Ammon's horn (tissue), 1 donor: ENCODE measurements around the gene GADD45G.

Source experiments
- DNase-seq: peaks from one replicate; pipeline ENCODE4 v3.0.0-alpha.2; 2016; ENCODE audit warnings: low spot score

The GADD45G gene

DNA sequence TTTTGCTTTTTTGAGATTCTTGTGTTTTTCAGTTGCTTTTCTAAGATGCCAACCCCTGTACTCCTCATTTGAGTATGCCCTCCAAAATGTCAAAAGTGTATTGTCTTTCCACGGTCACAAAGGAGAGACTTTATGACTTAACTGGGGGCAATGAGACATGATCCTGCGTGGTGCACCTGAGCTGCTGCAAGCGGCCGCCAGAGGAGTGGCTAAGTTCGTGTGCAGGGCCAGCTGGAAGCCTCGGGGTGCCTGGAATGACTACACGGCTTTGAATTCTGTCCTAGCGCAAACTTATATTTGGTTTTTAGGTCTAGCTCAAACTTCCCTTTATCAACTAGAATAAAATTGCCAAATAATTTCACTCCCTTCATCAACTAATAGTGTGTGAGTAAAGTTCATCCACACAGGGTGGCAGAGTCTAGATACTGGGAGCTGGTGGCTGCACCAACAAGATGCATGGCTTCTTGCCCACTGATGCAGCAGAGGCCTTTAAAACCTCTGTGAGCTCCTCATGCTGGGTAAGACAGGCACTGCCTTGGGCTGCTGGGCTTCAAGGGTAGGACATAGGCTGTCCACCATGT, 4.7 kb downstream of the GADD45G start:
- DNase-seq, result no peak

GRCh38 chr9:89610391-89610925, 5.6 kb downstream of the GADD45G start:
- no peak for DNase-seq

GRCh38 chr9:89611425-89611824, 6.6 kb downstream of the GADD45G start:
- DNase-seq, result no peak

DNA sequence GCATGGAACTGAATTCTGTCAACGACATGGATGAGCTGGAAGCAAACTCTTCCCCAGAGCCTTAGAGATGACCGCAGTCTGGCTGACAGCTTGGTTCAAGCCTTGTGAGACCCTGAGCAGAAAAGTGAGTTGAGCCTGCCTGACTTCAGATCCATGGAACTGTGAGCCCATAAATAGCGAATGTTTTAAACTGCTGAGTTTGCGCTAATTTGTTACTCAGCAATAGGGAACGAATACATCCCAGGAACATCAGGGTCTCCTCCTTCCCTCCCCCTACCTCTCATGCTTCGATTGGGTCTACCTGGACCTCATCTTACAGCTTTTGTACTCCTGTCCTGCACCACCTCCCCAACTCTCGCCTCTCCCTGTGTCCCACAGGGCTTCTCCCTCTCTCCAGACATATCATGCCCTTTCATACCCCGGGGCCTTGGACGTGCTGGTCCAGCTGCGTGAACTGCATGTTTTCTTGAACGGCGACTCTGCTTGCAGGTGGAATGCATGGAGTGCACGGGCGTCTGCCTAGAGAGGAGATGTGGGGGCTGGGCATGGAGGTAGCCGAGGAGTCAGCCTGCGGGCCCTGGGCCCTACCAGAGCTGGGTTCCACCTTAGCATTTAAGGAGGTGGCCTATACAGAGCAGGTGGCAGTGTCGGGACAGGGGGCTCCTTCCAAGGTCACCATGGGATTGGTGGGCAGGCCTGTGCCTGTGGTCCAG, 7.9 kb downstream of the GADD45G start:
- no peak for DNase-seq

DNA sequence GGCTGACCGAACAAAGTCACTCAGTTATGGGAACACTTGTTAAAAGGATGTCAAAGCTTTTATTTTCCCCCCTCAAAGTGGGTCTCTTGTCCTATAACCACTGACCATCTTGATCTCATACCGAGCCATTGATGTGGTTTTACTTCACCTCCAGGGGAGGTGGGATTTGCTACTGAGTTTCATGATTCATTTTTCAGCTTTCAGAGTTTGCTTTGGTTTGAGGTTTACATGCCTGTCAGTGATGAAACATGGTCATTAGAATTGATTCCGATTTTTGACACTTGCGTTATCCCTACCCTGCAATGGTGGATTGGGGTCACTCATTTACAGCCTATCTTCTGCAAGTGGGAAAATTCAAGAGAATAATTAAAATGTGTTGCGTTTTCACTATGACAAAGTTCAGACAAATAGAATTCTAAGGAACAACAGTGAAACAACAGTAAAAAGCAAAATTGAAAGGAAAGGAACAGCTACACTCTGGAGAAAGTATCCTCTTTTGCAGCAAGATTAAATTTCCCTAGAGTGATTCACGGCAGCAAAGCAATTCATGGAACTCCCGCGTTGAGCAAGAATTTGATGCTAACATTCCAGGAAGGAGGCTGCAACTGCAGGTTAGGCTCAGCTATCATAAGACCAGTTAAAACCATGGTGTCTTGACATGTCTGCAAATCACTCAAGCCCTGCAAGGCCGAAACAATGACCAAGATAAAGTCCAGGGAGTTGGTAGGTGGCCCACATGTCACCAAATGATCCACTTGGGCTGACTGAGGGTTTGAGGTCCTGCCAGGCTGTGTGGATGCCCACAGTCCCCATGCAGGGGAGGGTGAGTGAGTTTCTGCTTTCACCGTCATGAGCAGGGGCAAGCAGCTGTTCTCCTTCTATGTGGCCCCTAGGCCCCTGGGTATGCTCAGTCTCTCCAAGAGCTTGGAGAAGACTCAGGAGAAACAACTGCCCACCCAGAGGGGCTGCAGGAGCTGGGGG, 9.4 kb downstream of the GADD45G start:
- DNase-seq, result no peak

DNA sequence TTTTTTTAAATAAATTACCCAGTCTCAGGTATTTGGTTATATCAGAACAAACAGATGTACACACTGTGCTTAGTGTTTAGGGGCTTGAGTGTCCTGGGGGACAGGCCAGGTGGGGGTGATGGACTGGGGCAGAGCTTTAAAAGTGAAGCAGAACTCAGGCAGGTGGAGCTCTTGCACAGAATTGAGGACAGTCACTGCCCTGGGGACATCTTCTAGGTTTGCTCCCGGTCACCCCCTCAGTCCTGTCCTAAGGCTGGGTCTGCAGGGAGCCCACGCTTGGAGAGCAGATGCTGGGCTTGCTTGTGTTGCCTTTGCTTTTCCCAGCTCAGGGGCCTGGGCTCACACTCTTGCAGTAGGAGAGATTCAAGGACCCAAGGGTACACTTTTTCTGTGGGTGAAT, 10.8 kb downstream of the GADD45G start:
- DNase-seq, result no peak

DNA sequence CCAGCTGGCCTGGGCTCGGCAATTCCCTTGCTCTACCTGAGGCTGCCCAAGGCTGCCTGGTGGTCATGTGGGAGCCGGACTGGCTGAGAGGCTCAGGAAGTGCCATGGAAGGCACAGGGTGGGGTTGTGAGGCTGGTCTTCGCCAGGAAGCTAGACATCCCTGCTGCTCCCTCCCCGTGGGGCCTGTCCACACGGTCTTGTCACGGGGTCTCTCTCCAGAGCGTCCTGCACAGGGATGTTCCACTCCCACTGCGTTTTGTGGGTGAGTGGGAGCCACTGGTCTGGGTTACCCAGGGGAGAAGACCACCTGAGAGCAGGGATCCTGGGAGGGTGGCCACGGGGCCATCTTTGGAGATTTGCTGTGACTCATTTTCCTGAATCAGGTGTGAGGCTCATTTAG, 11.6 kb downstream of the GADD45G start:
- DNase-seq, result no peak

- DNase-seq, result no peak
Measured at GRCh38 chr9:89617978-89618377, 13.2 kb downstream of the GADD45G start.

DNA sequence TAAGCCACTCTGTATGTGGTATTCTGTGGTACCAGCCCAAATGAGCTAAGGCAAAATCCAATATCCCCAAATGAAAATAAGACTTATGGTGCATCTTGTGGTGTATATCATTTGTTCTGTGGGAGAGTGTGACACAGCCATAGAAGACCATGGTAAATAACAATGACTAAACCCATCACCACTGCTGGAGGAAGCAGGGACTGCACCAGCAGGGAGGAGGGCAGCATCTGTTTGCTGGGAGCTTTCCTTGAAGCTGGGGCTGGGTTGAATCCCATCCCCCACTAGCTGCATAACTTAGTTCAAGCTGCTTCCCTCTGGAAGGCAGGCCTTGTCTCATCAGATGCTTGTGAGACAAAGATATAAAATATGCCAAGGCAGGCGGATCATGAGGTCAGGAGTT, 14.2 kb downstream of the GADD45G start:
- no peak for DNase-seq

- no peak for DNase-seq
Measured at GRCh38 chr9:89619424-89620138, 14.8 kb downstream of the GADD45G start.

- DNase-seq, result no peak
Measured at GRCh38 chr9:89621031-89621430, 16.2 kb downstream of the GADD45G start.

DNA sequence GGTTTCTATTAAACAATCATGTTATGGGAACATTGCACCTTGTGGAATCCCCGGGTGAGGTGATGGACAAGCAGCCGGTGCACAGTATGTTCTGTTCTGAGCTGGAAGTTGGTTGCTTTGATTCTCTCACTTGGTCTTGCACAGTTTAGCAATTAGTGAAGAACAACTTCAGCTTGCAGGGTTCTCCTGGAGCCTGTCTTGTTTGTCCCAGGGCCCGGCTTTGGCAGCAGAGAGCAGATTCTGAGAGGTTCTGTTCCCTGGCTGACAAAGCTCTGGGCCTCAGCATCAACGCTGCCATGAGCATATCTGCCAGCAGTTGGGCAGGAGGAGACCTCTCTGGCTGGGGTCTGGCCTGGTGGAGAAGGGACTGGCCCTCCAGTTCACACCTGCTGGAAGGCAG, 16.9 kb downstream of the GADD45G start:
- peak; percentile 48 for DNase-seq

DNA sequence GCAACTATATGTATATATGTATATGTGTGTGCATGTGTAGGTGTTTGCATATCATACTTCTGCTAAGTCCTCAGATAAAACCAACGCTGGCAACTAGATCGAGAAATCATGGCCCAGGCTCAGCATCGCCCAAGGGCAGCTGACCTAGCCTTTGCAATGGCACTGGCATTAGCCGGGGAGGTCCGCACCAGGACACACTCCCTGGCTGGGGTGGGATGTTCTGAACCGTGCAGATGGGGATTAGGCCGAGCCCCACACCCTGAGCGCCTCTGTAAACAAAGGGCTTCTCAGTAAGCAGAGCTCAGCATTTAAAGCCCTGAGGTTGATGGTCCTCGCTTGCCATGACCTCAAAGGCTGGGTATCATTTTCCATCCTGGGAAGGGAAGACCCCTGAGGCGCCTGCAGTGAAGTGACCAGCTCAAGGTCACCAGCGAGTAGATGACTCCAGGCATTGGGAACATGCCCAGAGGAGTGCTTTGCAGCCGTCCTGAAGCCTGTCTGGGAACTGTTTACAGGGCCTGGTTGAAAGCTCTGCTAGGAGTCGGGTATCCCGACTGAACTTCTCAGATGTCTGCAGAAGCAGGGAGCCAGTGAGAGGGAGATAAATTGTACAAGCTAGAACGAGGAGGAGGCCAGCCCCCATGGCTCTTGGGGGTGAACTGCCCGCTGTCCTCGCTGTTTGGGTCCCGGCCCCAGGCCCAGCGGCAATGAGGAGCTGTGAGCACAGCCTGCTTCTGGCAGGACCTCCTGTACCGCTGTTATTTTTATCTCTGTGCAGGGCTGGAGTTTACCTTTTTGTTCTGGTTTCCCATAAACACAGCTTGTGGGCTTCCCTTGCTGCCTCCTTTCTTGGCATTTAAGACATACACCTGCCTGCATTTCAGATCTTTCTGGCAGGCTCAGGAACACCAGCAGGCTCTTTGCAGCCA, 18.4 kb downstream of the GADD45G start:
- DNase-seq, result no peak

GRCh38 chr9:89623925-89624420, 19.2 kb downstream of the GADD45G start:
- DNase-seq, result peak; percentile 65

GRCh38 chr9:89625721-89626687, 21.2 kb downstream of the GADD45G start:
- no peak for DNase-seq

GRCh38 chr9:89626741-89627265, 22.0 kb downstream of the GADD45G start:
- DNase-seq, result no peak

DNA sequence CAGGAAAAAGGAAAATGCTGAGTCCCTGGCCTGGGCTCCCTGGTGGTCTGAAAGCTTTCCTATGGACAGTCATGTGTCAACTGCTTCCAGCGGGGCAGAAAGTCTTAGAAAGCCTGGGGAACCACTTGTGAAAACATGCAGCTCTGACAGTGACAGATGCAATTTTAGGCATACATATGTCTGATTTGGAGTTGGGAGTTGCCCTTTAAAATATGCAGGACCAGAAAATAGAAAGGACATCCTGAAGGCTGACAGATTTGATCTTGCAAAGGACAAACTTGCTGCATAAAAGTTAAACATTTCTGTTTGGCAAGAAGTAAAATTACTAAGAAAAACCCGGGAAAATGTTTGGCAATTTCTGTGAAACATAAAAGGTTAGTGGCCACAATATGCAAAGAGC, 23.8 kb downstream of the GADD45G start:
- no peak for DNase-seq

- DNase-seq, result no peak
Measured at GRCh38 chr9:89629081-89629976, 24.5 kb downstream of the GADD45G start.
